ENCODE measurements around the gene TERB2. TPM values are rescaled to one million over a fixed set of nuclear protein-coding genes. Genes with fewer than 3 reads are reported as not detected.

TERB2 gene
- total RNA-seq, 1 experiment from 2014 or later: not detected

GRCh38 chr15:44968475-44968874 lies 12.0 kb downstream of the TERB2 start:
- Mint-ChIP-seq H3K4me1 (no peaks in the 10 kb centered on the region), H3K36me3 (ENCODE audit: insufficient read depth in 1 of 3, low read depth in 3 of 3) (no peaks in the 10 kb centered on the region), H3K4me3 (no peak overlapping the region), H3K27me3 (ENCODE audit: low read depth) (peaks cover 1% of the 10 kb centered on the region), H3K9me3 (no peaks in the 10 kb centered on the region), H3K27ac (no peak overlapping the region)
- H4K8ac ChIP-seq (replicated peaks; ENCODE audit: insufficient read length, low read depth, low read length): no peak overlapping the region
- H2AFZ ChIP-seq (ENCODE audit: low read length): no peak overlapping the region
- no peak overlapping the region for H3T11ph ChIP-seq (ENCODE audit: low read length)
- no peak overlapping the region for H3K18ac ChIP-seq (ENCODE audit: insufficient read length, low read depth, low read length)
- no peak overlapping the region for H2BK20ac ChIP-seq (ENCODE audit: low read depth, low read length, poor library complexity, severe bottlenecking)
- H3K56ac ChIP-seq (ENCODE audit: insufficient read length, low read depth, low read length): no peak overlapping the region
- no peaks in the 10 kb centered on the region for H3K79me1 ChIP-seq (ENCODE audit: insufficient read depth, low read depth, low read length, poor library complexity, severe bottlenecking)
- no peak overlapping the region for H3K9ac ChIP-seq (ENCODE audit: extremely low read depth, insufficient read length, low read length)
- no peak overlapping the region for H2BK12ac ChIP-seq (ENCODE audit: insufficient read length, low read depth, low read length)
- no peak overlapping the region for H2BK15ac ChIP-seq (ENCODE audit: low read depth, low read length)
- H4K91ac ChIP-seq (ENCODE audit: insufficient read length, low read depth, low read length): no peak overlapping the region
- H4K20me1 ChIP-seq (ENCODE audit: control insufficient read depth, insufficient read depth, insufficient read length): no peaks in the 10 kb centered on the region
- H2BK5ac ChIP-seq (ENCODE audit: insufficient read length, low read length): no peak overlapping the region
- no peak overlapping the region for H2AK5ac ChIP-seq (ENCODE audit: insufficient read length, low read length)
- no peaks in the 10 kb centered on the region for H3K9me3 ChIP-seq (ENCODE audit: control insufficient read depth, low read depth, low read length)
- H2BK120ac ChIP-seq (ENCODE audit: low read depth, low read length, poor library complexity, severe bottlenecking): no peak overlapping the region
- no peak overlapping the region for H3K23ac ChIP-seq (ENCODE audit: insufficient read length, low read depth, low read length)
- no peaks in the 10 kb centered on the region for H3K27me3 ChIP-seq (ENCODE audit: insufficient read depth, low read length)
- DNase-seq: no peak
- H3K14ac ChIP-seq (ENCODE audit: insufficient read depth, low read length): no peak overlapping the region
- H4K5ac ChIP-seq (ENCODE audit: insufficient read length, low read depth, low read length): no peak overlapping the region
- no peak overlapping the region for H3K4me2 ChIP-seq (ENCODE audit: insufficient read depth, insufficient read length, low read length)
- no peaks in the 10 kb centered on the region for H3K4me1 ChIP-seq (ENCODE audit: insufficient read depth, low read length)
- no peak overlapping the region for H3K4ac ChIP-seq (ENCODE audit: low read depth, low read length)
- no peaks in the 10 kb centered on the region for H3K79me2 ChIP-seq (ENCODE audit: insufficient read depth, low read length)
- no peaks in the 10 kb centered on the region for H3K23me2 ChIP-seq (ENCODE audit: insufficient read length, low read depth, low read length, poor library complexity, severe bottlenecking)
- WGBS (ENCODE audit: extremely low coverage, insufficient read length, low lambda C conversion rate): no CpG with 5 or more reads among the region's 4 CpGs
- no peak overlapping the region for H3K27ac ChIP-seq (ENCODE audit: insufficient read length, low read depth, low read length)
- TF ChIP-seq CTCF (conservative IDR thresholded peaks at IDR 0.05): no peak

Data from H9 (cell line).